Thyroid gland (tissue), 4 donors: ENCODE data around the gene SLC26A6. TPM values are rescaled to one million over a fixed set of nuclear protein-coding genes. Genes with fewer than 3 reads are reported as not detected.
A peak's percentile ranks its signal among the peaks of the same experiment; 100 is the strongest.

ENCODE experiments used
- DNase-seq, 2 donors: peaks; one replicate each; pipeline ENCODE4 v3.0.0-alpha.2; 2019
- H3K27ac ChIP-seq, 3 donors: fragments of 200-600 bp; sonication (generic); 1 replicate in 2 of 3; 2 replicates in 1 of 3; pipeline ENCODE4 v1.5.1; 2016 to 2019; ENCODE audit warnings: mild to moderate bottlenecking in 1 of 3, moderate library complexity in 1 of 3
- H3K27me3 ChIP-seq: fragments of 200-600 bp; sonication (generic); one replicate; pipeline ENCODE4 v1.5.1; 2019
- H3K36me3 ChIP-seq, 2 donors: fragments of 200-600 bp; sonication (generic); one replicate each; pipeline ENCODE4 v1.5.1; 2016 to 2019
- H3K4me1 ChIP-seq, 2 donors: fragments of 200-600 bp; sonication (generic); one replicate each; pipeline ENCODE4 v1.5.1; 2017 to 2019
- H3K4me3 ChIP-seq, 3 donors: fragments of 200-600 bp; sonication (generic); replicated peaks in 1 of 3; 1 replicate in 2 of 3; 2 replicates in 1 of 3; pipeline ENCODE4 v1.5.1; 2016; ENCODE audit warnings: mild to moderate bottlenecking in 1 of 3
- H3K9me3 ChIP-seq: fragments of 200-600 bp; sonication (generic); one replicate; pipeline ENCODE4 v1.5.1; 2017
- POLR2A ChIP-seq, 2 donors: fragments of 450-650 bp; IDR thresholded peaks; one replicate each; pipeline ENCODE4 v1.6.1; 2017; ENCODE audit warnings: antibody characterized with exemption in 2 of 2, mild to moderate bottlenecking in 2 of 2, moderate library complexity in 1 of 2
- WGBS, 2 donors: methylation state at CpG; one replicate each; pipeline ENCODE4 v1.1.5; 2017; 5-methylcytosine and 5-hydroxymethylcytosine counted together
- intact Hi-C: fragments of 100-400 bp; cut with DNase I; formaldehyde crosslinking; loops from one replicate; pipeline ENCODE4 v1.15.1; 2023
- total RNA-seq, 4 donors: library from RNA; depleted of rRNA; stranded (reverse); fragments of >200 nt; gene quantifications; one replicate each; pipeline ENCODE4 v1.2.3, GENCODE V29; 2016
- TF ChIP-seq, protein P1 (sequence below), 6 experiments: fragments of 200-600 bp in 3 of 6; fragments of 450-650 bp in 3 of 6; sonication (generic) in 3 of 6; IDR thresholded peaks; one replicate each; pipeline ENCODE4 v1.5.1; 2016 to 2019; ENCODE audit warnings: antibody characterized with exemption in 6 of 6, mild to moderate bottlenecking in 2 of 6, inconsistent platforms in 1 of 6, moderate library complexity in 1 of 6

Gene SLC26A6
- total RNA-seq, 4 donors from 2014 or later, result 7.5 to 19.1 (median 11.4) TPM

DNA sequence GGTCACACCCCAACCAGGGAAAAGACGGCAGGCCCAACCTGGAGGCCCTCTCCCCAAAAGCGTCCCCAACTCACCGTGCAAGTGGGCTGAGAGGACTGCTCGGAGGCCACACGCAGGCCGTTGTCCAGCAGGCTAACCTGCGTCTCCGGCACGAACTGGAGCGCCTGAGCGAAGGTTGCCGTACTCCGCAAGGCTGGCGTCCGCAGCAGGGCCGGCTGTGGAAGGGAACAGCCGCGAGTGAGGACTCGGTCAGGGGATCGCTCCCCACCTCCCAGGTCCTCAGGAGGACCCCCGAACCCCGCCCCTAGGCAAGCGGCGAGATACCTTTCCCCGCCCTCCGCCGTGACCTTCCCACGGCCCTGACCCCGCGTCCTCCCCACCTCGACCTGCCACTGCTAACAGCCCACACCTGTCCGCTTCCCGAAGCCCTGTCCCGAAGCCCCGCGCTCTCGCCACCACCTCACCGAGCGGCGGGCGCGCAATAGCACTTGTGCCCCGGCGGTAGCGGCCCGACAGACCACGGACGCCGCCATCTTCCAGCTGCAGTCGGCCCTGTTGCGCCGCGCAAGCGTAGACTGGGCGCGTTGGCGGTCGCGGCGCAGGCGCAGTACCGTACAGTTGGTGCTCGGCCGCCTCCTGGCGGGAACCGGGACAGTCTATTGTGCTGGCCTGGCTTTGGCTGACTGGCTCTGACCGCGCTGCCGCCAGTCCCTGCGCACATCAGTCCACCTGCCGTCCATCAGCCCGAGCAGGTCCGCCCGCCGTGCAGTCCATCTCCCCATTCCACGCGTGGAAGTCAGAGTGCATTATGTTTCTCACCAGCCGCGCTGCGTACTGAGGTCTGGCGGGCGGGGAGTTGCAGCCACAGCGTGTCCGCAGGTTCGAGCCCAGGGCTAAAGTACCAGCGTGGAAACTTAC is 25.9 kb downstream of the SLC26A6 start, which contains the start of gene UQCRC1:
Gene UQCRC1, minus strand, starts transcription at position 559 of the 918 bp plus-strand sequence. Its CDS starts 26 bp downstream, at position 533.
- Histone ChIP-seq H3K27ac (peak within 1 kb of the TSS; percentile 73 to 93 (median 78)), H3K36me3 (peaks cover 14 to 22% of the 10 kb centered on the region in 2 donors), H3K27me3 (no peaks in the 10 kb centered on the region), H3K9me3 (no peaks in the 10 kb centered on the region), H3K4me1 (peaks cover 8 to 12% of the 10 kb centered on the region in 2 donors), H3K4me3 (peak within 1 kb of the TSS; percentile 9 to 76 (median 36))
- intact Hi-C loops, result no loop called here
- TF ChIP-seq, protein P1, sequence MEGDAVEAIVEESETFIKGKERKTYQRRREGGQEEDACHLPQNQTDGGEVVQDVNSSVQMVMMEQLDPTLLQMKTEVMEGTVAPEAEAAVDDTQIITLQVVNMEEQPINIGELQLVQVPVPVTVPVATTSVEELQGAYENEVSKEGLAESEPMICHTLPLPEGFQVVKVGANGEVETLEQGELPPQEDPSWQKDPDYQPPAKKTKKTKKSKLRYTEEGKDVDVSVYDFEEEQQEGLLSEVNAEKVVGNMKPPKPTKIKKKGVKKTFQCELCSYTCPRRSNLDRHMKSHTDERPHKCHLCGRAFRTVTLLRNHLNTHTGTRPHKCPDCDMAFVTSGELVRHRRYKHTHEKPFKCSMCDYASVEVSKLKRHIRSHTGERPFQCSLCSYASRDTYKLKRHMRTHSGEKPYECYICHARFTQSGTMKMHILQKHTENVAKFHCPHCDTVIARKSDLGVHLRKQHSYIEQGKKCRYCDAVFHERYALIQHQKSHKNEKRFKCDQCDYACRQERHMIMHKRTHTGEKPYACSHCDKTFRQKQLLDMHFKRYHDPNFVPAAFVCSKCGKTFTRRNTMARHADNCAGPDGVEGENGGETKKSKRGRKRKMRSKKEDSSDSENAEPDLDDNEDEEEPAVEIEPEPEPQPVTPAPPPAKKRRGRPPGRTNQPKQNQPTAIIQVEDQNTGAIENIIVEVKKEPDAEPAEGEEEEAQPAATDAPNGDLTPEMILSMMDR (IDR thresholded peaks at IDR 0.05), result peak; percentile 44 to 96 (median 74)
- TF ChIP-seq POLR2A (IDR thresholded peaks at IDR 0.05), result peak in 1 of 2 donors; percentile 94
- DNase-seq, result peak; percentile 92 to 94
- 1 to 4% methylated on average over 30 to 43 of the region's 86 CpGs for WGBS, 2 donors

DNA sequence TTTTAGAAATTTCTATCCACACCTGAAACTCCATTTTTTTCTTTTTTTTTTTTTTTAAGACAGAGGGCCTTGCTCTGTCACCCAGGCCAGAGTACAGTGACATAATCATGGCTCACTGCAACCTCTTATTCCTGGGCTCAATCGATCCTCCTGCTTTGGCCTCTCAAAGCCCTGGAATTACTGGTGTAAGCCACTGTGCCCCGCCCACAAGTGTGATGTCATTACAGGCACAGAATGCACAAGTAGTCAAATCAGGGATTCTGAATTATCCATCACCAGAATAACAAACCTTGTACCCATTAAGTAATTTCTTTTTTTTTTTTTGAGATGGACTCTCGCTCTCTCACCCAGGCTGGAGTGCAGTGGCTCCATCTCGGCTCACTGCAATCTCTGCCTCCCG is 27.7 kb downstream of the SLC26A6 start:
- no peaks in the 10 kb centered on the region for H3K27me3 ChIP-seq
- H3K36me3 ChIP-seq, result peaks cover 32 to 40% of the 10 kb centered on the region in 2 donors
- WGBS, 2 donors, result 96 to 99% methylated on average over 5 of the region's 5 CpGs
- no peaks in the 10 kb centered on the region for H3K9me3 ChIP-seq
- TF ChIP-seq, protein P1 (IDR thresholded peaks at IDR 0.05), result no peak
- no peak for TF ChIP-seq POLR2A (IDR thresholded peaks at IDR 0.05)
- DNase-seq, result no peak
- no peak overlapping the region for H3K4me3 ChIP-seq
- H3K27ac ChIP-seq, result no peak overlapping the region
- peaks cover 8 to 12% of the 10 kb centered on the region in 2 donors for H3K4me1 ChIP-seq
- intact Hi-C loops, result no loop called here

DNA sequence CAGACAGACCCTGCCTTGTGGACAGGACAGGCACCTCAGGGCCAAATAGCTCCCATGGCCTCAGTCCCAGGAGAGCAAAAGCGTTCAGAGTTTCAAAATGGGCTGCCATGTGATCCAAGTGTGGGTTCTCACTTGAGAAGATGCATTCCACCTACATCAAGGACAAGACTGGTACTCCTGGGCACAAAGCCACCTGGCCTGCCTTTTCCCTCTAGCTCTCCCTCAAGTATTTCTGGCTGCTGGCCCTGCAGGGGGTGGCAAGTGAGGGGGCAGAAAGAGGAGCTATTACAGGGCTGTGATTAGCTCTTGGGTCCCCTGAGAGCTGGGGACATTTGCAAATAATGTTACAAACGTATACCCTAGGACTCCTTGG is 33.7 kb downstream of the SLC26A6 start:
- peak; percentile 73 to 77 for DNase-seq
- no peak overlapping the region for H3K4me3 ChIP-seq
- intact Hi-C loops, result no loop called here
- no peaks in the 10 kb centered on the region for H3K27me3 ChIP-seq
- H3K27ac ChIP-seq, result no peak overlapping the region
- H3K36me3 ChIP-seq, result peaks cover 71 to 89% of the 10 kb centered on the region in 2 donors
- no peaks in the 10 kb centered on the region for H3K9me3 ChIP-seq
- no peaks in the 10 kb centered on the region for H3K4me1 ChIP-seq
- no peak for TF ChIP-seq POLR2A (IDR thresholded peaks at IDR 0.05)
- TF ChIP-seq, protein P1 (IDR thresholded peaks at IDR 0.05), result no peak
- 48 to 51% methylated on average over 2 of the region's 2 CpGs for WGBS, 2 donors

DNA sequence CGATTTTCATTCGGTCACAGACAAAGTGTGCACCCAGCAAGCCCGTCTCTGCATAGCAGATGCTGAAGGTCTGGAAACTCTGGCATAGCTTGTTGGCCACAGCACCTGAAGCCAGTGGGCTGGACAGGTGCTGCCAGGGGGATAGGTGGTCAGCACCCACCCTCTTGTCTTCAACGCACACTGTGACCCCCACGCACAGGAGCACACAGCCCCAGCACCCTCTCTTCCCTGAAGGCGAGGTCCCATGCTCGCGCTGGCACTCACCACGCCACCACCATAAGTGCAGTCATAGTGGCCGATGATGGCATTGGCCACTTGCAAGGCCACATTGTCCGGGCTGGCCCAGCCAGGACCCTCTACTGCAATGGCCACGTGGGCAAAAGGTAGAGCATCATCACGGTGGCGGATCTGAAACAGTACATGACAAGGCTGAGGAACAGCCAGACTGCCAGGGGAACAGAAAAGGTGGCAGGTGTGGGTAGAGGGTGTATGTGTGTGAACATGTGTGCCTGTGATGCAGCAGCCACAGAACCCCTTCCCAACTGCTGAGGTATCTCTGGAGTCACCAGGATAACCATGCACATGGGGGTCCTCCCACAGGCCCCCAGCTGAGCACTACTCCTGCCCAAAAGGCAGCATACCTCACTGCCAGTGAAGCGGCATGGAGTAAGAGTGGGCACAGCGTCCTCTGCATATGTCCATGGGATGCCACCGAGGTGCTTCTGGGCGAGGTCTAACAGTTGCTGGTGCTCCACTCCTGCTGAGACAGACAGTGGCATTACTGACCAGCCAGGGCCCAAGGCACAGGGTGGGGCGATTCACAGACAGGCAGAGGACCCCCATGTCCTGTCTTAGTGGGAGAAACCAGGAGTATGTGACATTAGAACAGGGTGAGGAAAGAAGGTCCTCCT is 34.3 kb downstream of the SLC26A6 start:
- Histone ChIP-seq H3K27me3 (no peaks in the 10 kb centered on the region), H3K36me3 (peaks cover 71 to 83% of the 10 kb centered on the region in 2 donors), H3K27ac (no peak overlapping the region), H3K4me1 (no peaks in the 10 kb centered on the region), H3K9me3 (no peaks in the 10 kb centered on the region), H3K4me3 (no peak overlapping the region)
- TF ChIP-seq, protein P1 (IDR thresholded peaks at IDR 0.05), result no peak
- TF ChIP-seq POLR2A (IDR thresholded peaks at IDR 0.05), result no peak
- no peak for DNase-seq
- WGBS, 2 donors, result 92 to 97% methylated on average over 15 to 19 of the region's 19 CpGs
- intact Hi-C loops, result no loop called here
